ENCODE data around the gene SOWAHC. TPM values are rescaled to one million over a fixed set of nuclear protein-coding genes. Genes with fewer than 3 reads are reported as not detected.

The SOWAHC gene
- total RNA-seq, 5 donors from 2014 or later (not counting 1 experiment from before 2014, with no cell fraction given): 0.56 to 2.1 (median 0.66) TPM

DNA sequence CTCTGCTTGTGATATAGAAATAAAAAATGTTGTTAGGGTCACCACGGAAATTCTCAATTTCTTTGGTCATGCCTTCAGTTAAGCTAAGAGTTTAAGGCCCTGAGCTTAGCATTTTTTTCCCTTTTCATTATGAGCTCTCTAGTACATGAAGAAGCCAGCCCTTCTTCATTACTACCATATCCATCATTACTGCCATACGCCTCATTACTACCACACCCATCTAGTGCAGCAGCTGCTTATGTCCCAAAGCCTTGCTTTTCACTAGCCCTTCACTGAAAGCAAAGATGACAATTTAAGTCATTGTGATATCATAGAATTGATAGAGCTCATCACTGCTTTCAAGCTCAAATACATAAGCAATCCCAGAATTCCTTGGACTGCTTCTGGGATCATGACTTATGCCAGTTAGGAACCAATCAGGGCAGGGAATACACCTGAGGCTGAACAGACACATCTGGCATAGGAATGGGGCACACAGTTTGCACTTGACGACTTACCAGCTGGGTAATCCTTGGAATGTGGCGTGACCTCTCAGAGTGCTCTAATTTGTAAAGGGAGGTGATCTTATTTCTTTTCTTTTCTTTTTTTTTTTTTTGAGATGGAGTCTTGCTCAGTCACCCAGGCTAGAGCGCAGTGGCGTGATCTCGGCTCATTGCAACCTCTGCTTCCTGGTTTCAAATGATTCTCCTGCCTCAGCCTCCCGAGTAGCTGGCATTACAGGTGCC is 40.3 kb downstream of the SOWAHC start:
- CTCF ChIA-PET: interaction anchor here in 1 of 2 donors (0.7 kb wide), 1 partner anchor 108 kb away, joined by 9 read pairs; no protein-coding TSS in a partner anchor
- Histone ChIP-seq H3K4me1 (ENCODE audit: control insufficient read depth in 1 of 2, extremely low read depth in 1 of 2, insufficient read depth in 2 of 2, low read length in 2 of 2) (no peaks in the 10 kb centered on the region), H3K27me3 (replicated peaks in 1 of 2; ENCODE audit: control insufficient read depth in 2 of 2, extremely low read depth in 1 of 2, insufficient read depth in 2 of 2, low read length in 1 of 2) (peaks cover 0 to 7% of the 10 kb centered on the region in 2 experiments), H3K9me3 (no peaks in the 10 kb centered on the region), H3K36me3 (ENCODE audit: control insufficient read depth in 2 of 2, extremely low read depth in 1 of 2, insufficient read depth in 1 of 2, low read length in 1 of 2) (no peaks in the 10 kb centered on the region), H3K27ac (ENCODE audit: low read length) (no peak overlapping the region), H3K4me3 (ENCODE audit: control insufficient read depth in 1 of 2, extremely low read depth in 1 of 2, low read length in 1 of 2) (no peak overlapping the region)
- ATAC-seq (replicated peaks in 1 of 4): no peak
- H3K4me1 Mint-ChIP-seq: no peaks in the 10 kb centered on the region
- H3K9me3 Mint-ChIP-seq: no peaks in the 10 kb centered on the region
- WGBS (ENCODE audit: insufficient coverage): 82% methylated on average over 5 of the region's 8 CpGs
- H3K36me3 Mint-ChIP-seq: no peaks in the 10 kb centered on the region
- H3K4me3 Mint-ChIP-seq: no peak overlapping the region
- no peak overlapping the region for H3K27ac Mint-ChIP-seq
- no peak for DNase-seq
- H3K27me3 Mint-ChIP-seq: peaks cover 18 to 21% of the 10 kb centered on the region in 2 donors
- POLR2A ChIA-PET: no interaction called here

DNA sequence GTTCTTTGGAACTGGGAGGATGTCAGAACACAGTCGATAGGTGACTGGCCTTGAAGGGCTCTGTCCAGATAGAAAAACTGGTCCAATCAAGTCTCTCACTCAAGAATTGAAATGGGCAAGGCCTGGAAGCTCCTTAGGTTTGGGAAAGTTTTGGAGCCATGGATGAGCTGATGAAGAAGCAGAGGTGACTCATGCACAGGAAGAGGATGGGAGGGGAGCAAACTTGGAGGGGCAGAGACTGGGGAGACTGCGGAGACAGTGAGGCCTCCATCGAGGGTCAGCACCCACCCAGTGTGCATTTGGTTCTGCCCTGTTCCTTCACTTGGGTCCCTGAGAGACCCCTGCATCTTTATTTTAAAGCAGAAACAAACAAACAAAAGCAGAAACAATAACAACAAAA is 41.1 kb downstream of the SOWAHC start:
- 81% methylated on average over 2 of the region's 3 CpGs for WGBS (ENCODE audit: insufficient coverage)
- H3K4me3 Mint-ChIP-seq: no peak overlapping the region

DNA sequence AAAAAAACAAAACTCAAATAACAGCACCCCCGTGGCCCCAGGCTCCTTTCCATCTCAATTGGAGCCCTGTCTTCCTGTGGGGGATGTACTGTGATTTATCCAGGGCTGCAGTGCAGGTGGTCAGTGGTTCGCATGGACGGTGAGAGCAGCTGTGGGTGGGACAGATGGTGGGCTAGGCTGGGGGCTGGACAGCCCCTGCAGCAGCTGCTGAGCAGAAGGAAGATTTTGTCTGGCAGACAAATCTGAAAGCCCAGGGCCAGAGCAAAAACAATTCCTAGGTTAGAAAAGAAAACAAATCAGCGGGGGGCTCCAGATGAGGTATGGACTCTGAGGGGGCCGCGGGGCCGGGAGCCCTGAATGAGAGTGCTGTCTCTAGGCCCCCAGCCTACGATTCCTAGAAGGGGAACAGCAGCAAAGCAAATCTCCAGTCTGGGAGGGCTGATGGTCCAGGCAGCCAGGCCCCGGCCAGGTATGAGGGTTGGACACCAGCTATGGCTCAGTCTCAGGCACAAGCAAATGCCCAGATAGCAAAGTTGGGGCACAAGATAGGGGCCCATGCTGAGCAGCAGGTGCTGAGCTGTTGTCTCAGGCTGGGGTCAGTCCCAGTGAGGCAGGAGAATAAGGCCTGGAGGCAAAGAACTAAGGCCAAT is 45.4 kb downstream of the SOWAHC start:
- Mint-ChIP-seq H3K4me1 (no peaks in the 10 kb centered on the region), H3K4me3 (no peak overlapping the region), H3K36me3 (no peaks in the 10 kb centered on the region), H3K27ac (no peak overlapping the region), H3K27me3 (peaks cover 8 to 13% of the 10 kb centered on the region in 2 donors), H3K9me3 (no peaks in the 10 kb centered on the region)
- Histone ChIP-seq H3K9me3 (no peaks in the 10 kb centered on the region), H3K27ac (ENCODE audit: low read length) (no peak overlapping the region), H3K4me3 (ENCODE audit: control insufficient read depth in 1 of 2, extremely low read depth in 1 of 2, low read length in 1 of 2) (no peak overlapping the region), H3K4me1 (ENCODE audit: control insufficient read depth in 1 of 2, extremely low read depth in 1 of 2, insufficient read depth in 2 of 2, low read length in 2 of 2) (no peaks in the 10 kb centered on the region), H3K36me3 (ENCODE audit: control insufficient read depth in 2 of 2, extremely low read depth in 1 of 2, insufficient read depth in 1 of 2, low read length in 1 of 2) (no peaks in the 10 kb centered on the region), H3K27me3 (replicated peaks in 1 of 2; ENCODE audit: control insufficient read depth in 2 of 2, extremely low read depth in 1 of 2, insufficient read depth in 2 of 2, low read length in 1 of 2) (no peaks in the 10 kb centered on the region)
- DNase-seq: no peak
- POLR2A ChIA-PET: no interaction called here
- WGBS (ENCODE audit: insufficient coverage): 70% methylated on average over 8 of the region's 9 CpGs
- no peak for ATAC-seq (replicated peaks in 1 of 4)
- CTCF ChIA-PET: no interaction called here

More for the DNA sequence above, 41.1 kb downstream of the SOWAHC start:
- no peaks in the 10 kb centered on the region for H3K36me3 ChIP-seq (ENCODE audit: control insufficient read depth in 2 of 2, extremely low read depth in 1 of 2, insufficient read depth in 1 of 2, low read length in 1 of 2)
- H3K4me1 ChIP-seq (ENCODE audit: control insufficient read depth in 1 of 2, extremely low read depth in 1 of 2, insufficient read depth in 2 of 2, low read length in 2 of 2): no peaks in the 10 kb centered on the region
- no peaks in the 10 kb centered on the region for H3K9me3 Mint-ChIP-seq
- H3K36me3 Mint-ChIP-seq: no peaks in the 10 kb centered on the region
- no peak overlapping the region for H3K27ac ChIP-seq (ENCODE audit: low read length)
- no peaks in the 10 kb centered on the region for H3K9me3 ChIP-seq
- no peaks in the 10 kb centered on the region for H3K4me1 Mint-ChIP-seq
- no peak overlapping the region for H3K27ac Mint-ChIP-seq
- CTCF ChIA-PET: interaction anchor here in 1 of 2 donors (0.7 kb wide), 1 partner anchor 109 kb away, joined by 9 read pairs; no protein-coding TSS in a partner anchor
- H3K27me3 Mint-ChIP-seq: peaks cover 17 to 18% of the 10 kb centered on the region in 2 donors
- DNase-seq: no peak
- ATAC-seq (replicated peaks in 1 of 4): no peak
- no peak overlapping the region for H3K4me3 ChIP-seq (ENCODE audit: control insufficient read depth in 1 of 2, extremely low read depth in 1 of 2, low read length in 1 of 2)
- H3K27me3 ChIP-seq (replicated peaks in 1 of 2; ENCODE audit: control insufficient read depth in 2 of 2, extremely low read depth in 1 of 2, insufficient read depth in 2 of 2, low read length in 1 of 2): peaks cover 0 to 4% of the 10 kb centered on the region in 2 experiments
- POLR2A ChIA-PET: no interaction called here

DNA sequence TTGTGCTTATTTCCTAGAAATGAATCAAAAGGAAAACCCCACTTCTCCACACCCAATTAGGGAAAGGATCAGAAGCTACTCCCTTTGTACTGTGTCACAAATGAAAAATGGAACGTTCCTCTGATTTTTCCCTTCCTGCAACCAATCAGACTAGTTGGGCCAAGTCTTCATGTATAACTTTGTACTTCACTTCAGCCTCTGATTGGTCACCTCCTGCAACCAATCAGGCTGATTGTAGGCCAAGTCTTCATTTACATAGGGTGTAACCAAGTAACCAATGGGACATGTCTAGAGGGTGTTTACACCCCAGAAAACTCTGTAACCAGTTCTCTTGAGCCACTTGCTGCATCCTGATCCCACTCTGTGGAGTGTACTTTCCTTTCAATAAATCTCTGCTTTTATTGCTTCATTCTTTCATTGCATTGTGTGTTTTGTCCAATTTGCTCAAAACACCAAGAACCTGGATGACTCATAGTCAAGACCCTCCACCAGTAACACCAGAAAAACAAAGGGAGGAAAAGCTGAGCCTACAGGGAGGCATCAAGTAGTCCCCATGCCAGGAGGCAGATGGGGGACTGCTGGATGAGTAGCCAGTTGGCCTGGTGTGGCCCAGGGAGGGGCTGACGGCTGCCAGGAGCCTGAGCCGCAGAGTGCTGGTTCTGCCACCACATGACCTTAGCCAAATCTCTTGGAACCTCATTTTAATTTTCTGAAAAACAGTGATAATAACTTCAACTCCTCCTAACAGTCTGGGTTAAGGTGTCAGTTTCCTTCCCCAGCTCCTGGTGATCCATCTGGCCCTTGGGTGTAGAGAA is 46.1 kb downstream of the SOWAHC start:
- ATAC-seq (replicated peaks in 1 of 4): no peak
- Mint-ChIP-seq H3K27ac (no peak overlapping the region), H3K36me3 (no peaks in the 10 kb centered on the region), H3K9me3 (no peaks in the 10 kb centered on the region), H3K4me3 (no peak overlapping the region), H3K4me1 (no peaks in the 10 kb centered on the region), H3K27me3 (peaks cover 6 to 11% of the 10 kb centered on the region in 2 donors)
- H3K9me3 ChIP-seq: no peaks in the 10 kb centered on the region
- ChIA-PET CTCF (no interaction called here), POLR2A (interaction anchor here in 1 of 2 donors (0.7 kb wide), 1 partner anchor 66 kb away, joined by 3 read pairs; no protein-coding TSS in a partner anchor)
- no CpG with 5 or more reads among the region's 3 CpGs for WGBS (ENCODE audit: insufficient coverage)
- no peak for DNase-seq
- no peaks in the 10 kb centered on the region for H3K4me1 ChIP-seq (ENCODE audit: control insufficient read depth in 1 of 2, extremely low read depth in 1 of 2, insufficient read depth in 2 of 2, low read length in 2 of 2)
- no peak overlapping the region for H3K4me3 ChIP-seq (ENCODE audit: control insufficient read depth in 1 of 2, extremely low read depth in 1 of 2, low read length in 1 of 2)
- H3K36me3 ChIP-seq (ENCODE audit: control insufficient read depth in 2 of 2, extremely low read depth in 1 of 2, insufficient read depth in 1 of 2, low read length in 1 of 2): no peaks in the 10 kb centered on the region
- H3K27me3 ChIP-seq (replicated peaks in 1 of 2; ENCODE audit: control insufficient read depth in 2 of 2, extremely low read depth in 1 of 2, insufficient read depth in 2 of 2, low read length in 1 of 2): no peaks in the 10 kb centered on the region
- H3K27ac ChIP-seq (ENCODE audit: low read length): no peak overlapping the region

DNA sequence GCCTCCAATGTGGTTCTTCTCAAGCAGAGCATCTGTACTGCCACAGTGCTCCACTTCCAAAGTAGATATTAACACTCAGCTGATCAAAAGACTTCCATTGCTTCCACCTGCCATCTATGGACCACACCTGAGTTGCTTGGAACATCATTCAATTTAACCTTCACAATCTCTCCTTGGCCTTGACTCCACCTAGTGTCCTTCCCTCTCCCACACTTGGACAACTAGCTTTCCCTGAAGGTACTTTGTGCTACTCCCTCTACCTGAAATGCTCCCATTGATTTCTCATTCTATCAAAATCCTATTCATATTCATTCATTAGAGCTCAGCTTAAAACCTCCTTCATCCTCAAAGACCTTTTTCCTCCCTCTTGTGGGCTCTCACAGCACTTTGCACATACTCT is 48.7 kb downstream of the SOWAHC start:
- Histone ChIP-seq H3K4me1 (ENCODE audit: control insufficient read depth in 1 of 2, extremely low read depth in 1 of 2, insufficient read depth in 2 of 2, low read length in 2 of 2) (no peaks in the 10 kb centered on the region), H3K4me3 (ENCODE audit: control insufficient read depth in 1 of 2, extremely low read depth in 1 of 2, low read length in 1 of 2) (no peak overlapping the region), H3K27me3 (replicated peaks in 1 of 2; ENCODE audit: control insufficient read depth in 2 of 2, extremely low read depth in 1 of 2, insufficient read depth in 2 of 2, low read length in 1 of 2) (peaks cover 0 to 2% of the 10 kb centered on the region in 2 experiments), H3K9me3 (no peaks in the 10 kb centered on the region), H3K27ac (ENCODE audit: low read length) (no peak overlapping the region), H3K36me3 (ENCODE audit: control insufficient read depth in 2 of 2, extremely low read depth in 1 of 2, insufficient read depth in 1 of 2, low read length in 1 of 2) (no peaks in the 10 kb centered on the region)
- H3K27ac Mint-ChIP-seq: no peak overlapping the region
- no peak overlapping the region for H3K4me3 Mint-ChIP-seq
- POLR2A ChIA-PET: no interaction called here
- CTCF ChIA-PET: no interaction called here
- ATAC-seq (replicated peaks in 1 of 4) (no peak), DNase-seq (no peak)
- no peaks in the 10 kb centered on the region for H3K4me1 Mint-ChIP-seq
- peaks cover 0 to 10% of the 10 kb centered on the region in 2 donors for H3K27me3 Mint-ChIP-seq
- no peaks in the 10 kb centered on the region for H3K9me3 Mint-ChIP-seq
- no peaks in the 10 kb centered on the region for H3K36me3 Mint-ChIP-seq

DNA sequence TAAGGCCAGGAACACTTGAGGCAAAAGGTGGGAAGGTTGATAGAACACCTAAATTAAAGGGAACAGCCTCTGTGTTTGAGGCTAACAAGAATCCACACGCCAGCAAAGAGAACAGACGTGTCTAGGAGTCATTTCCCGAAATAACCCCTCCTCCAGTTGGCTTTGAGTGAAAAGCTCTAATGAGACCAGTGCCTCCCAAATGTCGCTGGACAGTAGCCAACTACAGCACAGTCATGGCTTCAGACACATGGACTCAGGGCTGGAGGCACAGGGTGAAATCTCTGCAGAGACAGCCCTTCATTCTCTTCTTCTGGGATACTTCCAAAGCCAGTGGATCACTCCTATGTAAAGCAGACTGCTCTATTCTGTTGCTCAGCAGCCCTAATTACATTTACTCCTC is 49.6 kb downstream of the SOWAHC start:
- no peaks in the 10 kb centered on the region for H3K36me3 Mint-ChIP-seq
- H3K27ac Mint-ChIP-seq: no peak overlapping the region
- Histone ChIP-seq H3K36me3 (ENCODE audit: control insufficient read depth in 2 of 2, extremely low read depth in 1 of 2, insufficient read depth in 1 of 2, low read length in 1 of 2) (no peaks in the 10 kb centered on the region), H3K9me3 (no peaks in the 10 kb centered on the region), H3K27me3 (replicated peaks in 1 of 2; ENCODE audit: control insufficient read depth in 2 of 2, extremely low read depth in 1 of 2, insufficient read depth in 2 of 2, low read length in 1 of 2) (peaks cover 0 to 2% of the 10 kb centered on the region in 2 experiments), H3K4me1 (ENCODE audit: control insufficient read depth in 1 of 2, extremely low read depth in 1 of 2, insufficient read depth in 2 of 2, low read length in 2 of 2) (no peaks in the 10 kb centered on the region), H3K27ac (ENCODE audit: low read length) (no peak overlapping the region), H3K4me3 (ENCODE audit: control insufficient read depth in 1 of 2, extremely low read depth in 1 of 2, low read length in 1 of 2) (no peak overlapping the region)
- H3K27me3 Mint-ChIP-seq: peaks cover 0 to 10% of the 10 kb centered on the region in 2 donors
- no peak for ATAC-seq (replicated peaks in 1 of 4)
- ChIA-PET CTCF (no interaction called here), POLR2A (no interaction called here)
- no peaks in the 10 kb centered on the region for H3K4me1 Mint-ChIP-seq
- DNase-seq: no peak
- WGBS (ENCODE audit: insufficient coverage): 72% methylated on average over 4 of the region's 4 CpGs
- no peaks in the 10 kb centered on the region for H3K9me3 Mint-ChIP-seq
- no peak overlapping the region for H3K4me3 Mint-ChIP-seq

Measured in T-cell (primary cell).